C4-2B (cell line): ENCODE data around the gene LMAN2L.

Experiments used
- ZFX ChIP-seq: fragments of 450-650 bp; IDR thresholded peaks from 2 replicates; pipeline ENCODE4 v1.6.1; 2017
- TF ChIP-seq, protein P1 (sequence below): fragments of 450-650 bp; conservative IDR thresholded peaks from 2 replicates; pipeline ENCODE4 v1.5.1; 2017; ENCODE audit warnings: mild to moderate bottlenecking

DNA sequence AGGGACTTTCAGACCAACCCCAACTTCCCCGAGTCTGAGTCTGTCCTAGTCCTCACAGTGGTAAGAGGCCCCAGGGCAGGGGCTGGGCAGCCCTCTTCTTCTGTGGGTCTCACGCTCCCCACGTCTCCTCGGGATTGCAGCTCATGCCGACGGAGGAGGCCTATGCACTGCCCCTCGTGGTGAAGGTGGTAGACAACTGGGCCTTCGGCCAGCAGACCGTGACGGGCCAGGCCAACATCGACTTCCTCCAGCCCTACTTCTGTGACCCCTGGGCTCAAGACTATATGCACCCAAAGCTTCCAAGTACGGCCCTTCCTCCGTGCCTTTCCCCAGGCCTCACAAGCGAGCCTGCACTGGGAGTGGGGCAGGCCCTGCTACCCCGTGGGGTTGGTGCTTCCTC lies 44.3 kb downstream of the LMAN2L start:
- TF ChIP-seq, protein P1, sequence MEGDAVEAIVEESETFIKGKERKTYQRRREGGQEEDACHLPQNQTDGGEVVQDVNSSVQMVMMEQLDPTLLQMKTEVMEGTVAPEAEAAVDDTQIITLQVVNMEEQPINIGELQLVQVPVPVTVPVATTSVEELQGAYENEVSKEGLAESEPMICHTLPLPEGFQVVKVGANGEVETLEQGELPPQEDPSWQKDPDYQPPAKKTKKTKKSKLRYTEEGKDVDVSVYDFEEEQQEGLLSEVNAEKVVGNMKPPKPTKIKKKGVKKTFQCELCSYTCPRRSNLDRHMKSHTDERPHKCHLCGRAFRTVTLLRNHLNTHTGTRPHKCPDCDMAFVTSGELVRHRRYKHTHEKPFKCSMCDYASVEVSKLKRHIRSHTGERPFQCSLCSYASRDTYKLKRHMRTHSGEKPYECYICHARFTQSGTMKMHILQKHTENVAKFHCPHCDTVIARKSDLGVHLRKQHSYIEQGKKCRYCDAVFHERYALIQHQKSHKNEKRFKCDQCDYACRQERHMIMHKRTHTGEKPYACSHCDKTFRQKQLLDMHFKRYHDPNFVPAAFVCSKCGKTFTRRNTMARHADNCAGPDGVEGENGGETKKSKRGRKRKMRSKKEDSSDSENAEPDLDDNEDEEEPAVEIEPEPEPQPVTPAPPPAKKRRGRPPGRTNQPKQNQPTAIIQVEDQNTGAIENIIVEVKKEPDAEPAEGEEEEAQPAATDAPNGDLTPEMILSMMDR, result no peak
- no peak for TF ChIP-seq ZFX
